Measurements from ENCODE around the gene UBAP2. TPM values are rescaled to one million over a fixed set of nuclear protein-coding genes. Genes with fewer than 3 reads are reported as not detected.
"Not testable (repeated sequence)": the region's sequence is repeated elsewhere in the genome, so short reads cannot be mapped to it uniquely, and the experiment has no call there.

Gene UBAP2
- total RNA-seq, 1 donor from 2014 or later = 66.0 TPM

GRCh38 chr9:34049630-34050384 lies 1.1 kb upstream of the UBAP2 start:
- DNase-seq (ENCODE audit: low spot score in 2 of 2) (no peak), FAIRE-seq (no peak)

GRCh38 chr9:34047864-34048726 lies 592 bp downstream of the UBAP2 start:
- FAIRE-seq (no peak), DNase-seq (ENCODE audit: low spot score in 2 of 2) (no peak)

- no peak for FAIRE-seq
These were observed 1.8 kb downstream of the UBAP2 start for GRCh38 chr9:34046784-34047379.

GRCh38 chr9:34045903-34046302 lies 2.8 kb downstream of the UBAP2 start:
- DNase-seq (ENCODE audit: low spot score in 2 of 2) (no peak), FAIRE-seq (no peak)

More at GRCh38 chr9:34046784-34047379, 1.8 kb downstream of the UBAP2 start:
- DNase-seq (ENCODE audit: low spot score in 2 of 2) = no peak

- DNase-seq (ENCODE audit: low spot score in 2 of 2); FAIRE-seq: not testable (repeated sequence)
These were observed 6.6 kb downstream of the UBAP2 start for GRCh38 chr9:34042074-34042473.

- FAIRE-seq; DNase-seq (ENCODE audit: low spot score in 2 of 2): not testable (repeated sequence)
These were observed 9.8 kb downstream of the UBAP2 start for GRCh38 chr9:34038851-34039250.

- DNase-seq (ENCODE audit: low spot score in 2 of 2) (no peak), FAIRE-seq (no peak)
These were observed 11.1 kb downstream of the UBAP2 start for GRCh38 chr9:34037626-34038025.

GRCh38 chr9:34036625-34037024 lies 12.1 kb downstream of the UBAP2 start:
- no peak for DNase-seq (ENCODE audit: low spot score in 2 of 2)
- no peak for FAIRE-seq

GRCh38 chr9:34035656-34036055 lies 13.0 kb downstream of the UBAP2 start:
- no peak for FAIRE-seq

GRCh38 chr9:34034698-34035065 lies 14.0 kb downstream of the UBAP2 start:
- DNase-seq (ENCODE audit: low spot score in 2 of 2) = no peak
- FAIRE-seq = no peak

More at GRCh38 chr9:34035656-34036055, 13.0 kb downstream of the UBAP2 start:
- DNase-seq (ENCODE audit: low spot score in 2 of 2) = no peak

GRCh38 chr9:34032631-34033030 lies 16.1 kb downstream of the UBAP2 start:
- no peak for DNase-seq (ENCODE audit: low spot score in 2 of 2)
- FAIRE-seq = no peak

- FAIRE-seq (no peak), DNase-seq (ENCODE audit: low spot score in 2 of 2) (no peak)
These were observed 20.7 kb downstream of the UBAP2 start for GRCh38 chr9:34027845-34028574.

- no peak for FAIRE-seq
- DNase-seq (ENCODE audit: low spot score in 2 of 2) = no peak
These were observed 22.9 kb downstream of the UBAP2 start for GRCh38 chr9:34025811-34026210.

GRCh38 chr9:34025062-34025461 lies 23.6 kb downstream of the UBAP2 start:
- no peak for FAIRE-seq
- no peak for DNase-seq (ENCODE audit: low spot score in 2 of 2)

- not testable (repeated sequence) for DNase-seq (ENCODE audit: low spot score in 2 of 2); FAIRE-seq
These were observed 24.2 kb downstream of the UBAP2 start for GRCh38 chr9:34024476-34024875.

GRCh38 chr9:34016149-34016548 lies 32.5 kb downstream of the UBAP2 start:
- no peak for FAIRE-seq

GRCh38 chr9:34010979-34011378 lies 37.7 kb downstream of the UBAP2 start:
- FAIRE-seq = no peak

More at GRCh38 chr9:34016149-34016548, 32.5 kb downstream of the UBAP2 start:
- no peak for DNase-seq (ENCODE audit: low spot score in 2 of 2)

GRCh38 chr9:34001951-34002350 lies 46.7 kb downstream of the UBAP2 start:
- no peak for DNase-seq (ENCODE audit: low spot score in 2 of 2)
- FAIRE-seq = no peak

More at GRCh38 chr9:34010979-34011378, 37.7 kb downstream of the UBAP2 start:
- DNase-seq (ENCODE audit: low spot score in 2 of 2) = no peak

GRCh38 chr9:34001298-34001697 lies 47.4 kb downstream of the UBAP2 start:
- no peak for DNase-seq (ENCODE audit: low spot score in 2 of 2)
- no peak for FAIRE-seq

- DNase-seq (ENCODE audit: low spot score in 2 of 2) (no peak), FAIRE-seq (peak; percentile 97)
These were observed 53.2 kb downstream of the UBAP2 start for GRCh38 chr9:33995449-33995848.
